H7 (cell line): ENCODE data around the gene S100Z. TPM values are rescaled to one million over a fixed set of nuclear protein-coding genes. Genes with fewer than 3 reads are reported as not detected.
A peak's percentile ranks its signal among the peaks of the same experiment; 100 is the strongest.
"Not testable (repeated sequence)": the region's sequence is repeated elsewhere in the genome, so short reads cannot be mapped to it uniquely, and the experiment has no call there.

ENCODE experiments used
- DNase-seq: peaks from one replicate; pipeline ENCODE4 v3.0.0; 2012
- H3K27me3 ChIP-seq: 2 replicates; pipeline ENCODE4 v1.6.0; 2011; ENCODE audit warnings: mild to moderate bottlenecking, low read length; ENCODE audit not compliant: control insufficient read depth, insufficient read depth
- H3K36me3 ChIP-seq: replicated peaks from 2 replicates; pipeline ENCODE4 v1.5.1; 2011; ENCODE audit warnings: low read length; ENCODE audit not compliant: control insufficient read depth, insufficient read depth
- H3K4me3 ChIP-seq: 2 replicates; pipeline ENCODE4 v1.5.1; 2011; ENCODE audit warnings: low read depth, mild to moderate bottlenecking, control low read depth, low read length, moderate library complexity; ENCODE audit not compliant: insufficient read depth
- total RNA-seq: library from RNA; depleted of rRNA; stranded (reverse); fragments of >200 nt; shearing (Covaris generic); gene quantifications from 2 replicates; pipeline ENCODE4 v1.2.3, GENCODE V29; 2014; rRNA removed

The S100Z gene
- 1.1 and 1.6 TPM in 2 replicates for total RNA-seq

DNA sequence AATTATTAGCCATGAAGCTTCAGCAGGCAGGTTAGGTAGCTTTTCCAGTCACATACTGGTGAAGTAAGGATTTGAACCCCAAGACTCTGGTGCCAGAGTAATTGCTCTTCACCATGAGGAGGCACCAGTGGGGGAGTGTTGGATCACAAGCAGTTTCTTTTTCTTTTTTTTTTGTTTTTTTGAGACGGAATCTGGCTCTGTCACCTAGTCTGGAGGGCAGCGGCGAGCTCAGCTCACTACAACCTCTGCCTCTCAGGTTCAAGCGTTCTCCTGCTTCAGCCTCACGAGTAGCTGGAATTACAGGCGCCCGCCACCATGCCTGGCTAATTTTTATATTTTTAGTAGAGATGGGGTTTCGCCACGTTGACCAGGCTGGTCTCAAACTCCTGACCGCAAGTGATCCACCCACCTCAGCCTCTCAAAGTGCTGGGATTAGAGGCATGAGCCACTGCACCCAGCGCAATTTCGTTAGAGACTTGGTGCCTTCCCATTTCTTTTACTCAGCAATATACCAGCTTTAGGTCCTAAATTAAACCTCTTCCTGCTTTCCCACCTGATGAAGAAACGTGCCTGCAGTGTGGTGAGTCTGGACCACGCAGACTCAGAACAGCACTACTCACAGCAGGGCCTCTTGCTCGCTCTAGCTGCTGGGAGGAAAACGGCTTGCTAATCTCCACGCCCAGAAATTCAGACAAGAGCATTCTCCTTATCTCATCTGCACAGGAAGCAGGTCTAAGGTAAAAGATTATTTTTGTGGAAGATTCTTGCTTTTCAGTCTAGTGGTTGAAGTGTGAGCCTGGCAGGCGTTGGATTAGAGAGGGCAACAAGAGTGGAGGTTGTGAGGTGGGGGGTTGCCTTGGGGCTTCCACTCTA is at the start of gene S100Z:
S100Z (plus strand) TSS at position 596 of the 873 bp plus-strand sequence. CDS start 25,346 bp downstream, outside the sequence.
- H3K36me3 ChIP-seq = no peaks in the 10 kb centered on the region
- no peak for DNase-seq
- H3K4me3 ChIP-seq = no peak within 1 kb of the TSS
- no peaks in the 10 kb centered on the region for H3K27me3 ChIP-seq

DNA sequence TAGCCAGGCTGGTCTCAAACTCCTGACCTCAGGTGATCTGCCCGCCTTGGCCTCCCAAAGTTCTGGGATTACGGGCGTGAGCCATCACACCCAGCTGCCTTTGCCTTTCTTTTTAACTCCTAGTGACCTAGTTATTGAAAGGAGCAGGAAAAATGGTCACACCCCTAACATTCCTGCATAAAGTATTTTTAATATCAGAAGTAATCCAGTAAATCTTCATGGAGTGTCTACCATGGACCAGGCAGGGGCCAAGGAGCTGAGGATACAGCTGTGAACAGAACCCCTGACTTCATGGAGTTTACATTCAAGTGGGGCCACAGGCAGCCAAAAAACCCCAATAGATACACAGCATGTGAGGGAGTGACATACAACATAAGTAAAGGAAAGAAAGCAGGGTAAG is 49.2 kb upstream of the S100Z start:
- Histone ChIP-seq H3K4me3 (no peak overlapping the region), H3K27me3 (no peaks in the 10 kb centered on the region), H3K36me3 (no peaks in the 10 kb centered on the region)
- DNase-seq = no peak

DNA sequence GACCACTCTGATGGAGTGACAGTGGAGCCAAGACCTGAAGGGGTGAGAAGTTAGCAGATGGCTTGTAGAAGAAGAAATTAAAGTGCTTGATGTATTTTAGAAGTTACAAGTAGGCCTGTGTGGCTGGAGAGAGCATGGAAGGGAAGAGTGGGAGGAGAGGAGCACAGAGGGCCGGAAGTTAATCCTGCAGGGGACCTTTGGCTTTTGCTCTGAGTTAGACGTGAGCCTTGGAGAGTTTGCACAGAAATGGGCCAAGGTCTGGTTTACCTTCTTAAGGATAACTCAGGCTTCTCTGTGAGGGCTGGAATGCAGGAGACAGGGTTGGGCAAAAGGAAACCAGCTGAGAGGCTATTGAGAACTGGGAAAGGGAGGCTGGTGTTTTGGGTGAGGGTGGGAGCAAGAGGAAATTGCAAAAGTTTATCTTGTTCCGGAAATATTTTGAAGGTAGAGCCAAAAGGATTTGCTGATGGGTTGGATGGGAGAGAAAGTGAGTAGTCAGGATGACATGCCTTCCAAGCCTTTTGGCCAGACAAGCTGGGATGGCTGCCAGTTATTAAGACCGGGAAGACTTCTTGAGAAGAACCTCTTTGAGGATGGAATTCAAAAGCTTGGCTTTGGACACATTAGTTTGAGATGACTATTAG is 48.5 kb upstream of the S100Z start:
- Histone ChIP-seq H3K36me3 (no peaks in the 10 kb centered on the region), H3K27me3 (no peaks in the 10 kb centered on the region), H3K4me3 (no peak overlapping the region)
- no peak for DNase-seq

GRCh38 chr5:76801803-76802195 is 48.0 kb upstream of the S100Z start:
- H3K27me3 ChIP-seq = no peaks in the 10 kb centered on the region
- H3K36me3 ChIP-seq = no peaks in the 10 kb centered on the region
- no peak overlapping the region for H3K4me3 ChIP-seq
- peak; percentile 26 for DNase-seq

GRCh38 chr5:76804266-76804665 is 45.5 kb upstream of the S100Z start:
- DNase-seq = no peak
- no peaks in the 10 kb centered on the region for H3K27me3 ChIP-seq
- H3K4me3 ChIP-seq = no peak overlapping the region
- no peaks in the 10 kb centered on the region for H3K36me3 ChIP-seq

- peak; percentile 52 for DNase-seq
- H3K4me3 ChIP-seq = peak overlapping the region; percentile 19
- H3K36me3 ChIP-seq = no peaks in the 10 kb centered on the region
- no peaks in the 10 kb centered on the region for H3K27me3 ChIP-seq
These were observed 43.9 kb upstream of the S100Z start for GRCh38 chr5:76805821-76806505.

DNA sequence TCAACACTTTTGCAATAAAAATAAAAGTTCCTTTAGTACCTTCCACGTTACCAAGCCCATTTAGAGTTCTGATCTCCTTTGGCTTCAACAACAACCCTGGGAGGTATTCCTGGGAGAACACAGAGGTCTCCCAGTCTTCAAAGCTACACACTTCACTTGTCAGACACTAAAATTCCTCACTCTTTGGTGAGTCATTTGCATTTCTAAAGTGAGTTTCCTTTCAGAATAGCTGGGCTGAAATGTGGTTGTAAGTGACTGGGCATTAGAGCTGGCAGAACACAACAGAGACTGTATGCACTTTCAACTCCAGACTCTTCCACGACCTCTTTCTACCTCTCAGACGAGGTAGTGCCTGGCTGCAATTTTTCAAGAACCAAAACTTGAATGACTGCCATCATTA is 42.5 kb upstream of the S100Z start:
- H3K4me3 ChIP-seq = no peak overlapping the region
- no peaks in the 10 kb centered on the region for H3K36me3 ChIP-seq
- H3K27me3 ChIP-seq = no peaks in the 10 kb centered on the region
- DNase-seq = peak; percentile 67

GRCh38 chr5:76808141-76808691 is 41.6 kb upstream of the S100Z start:
- DNase-seq = peak; percentile 83
- Histone ChIP-seq H3K36me3 (no peaks in the 10 kb centered on the region), H3K4me3 (no peak overlapping the region), H3K27me3 (no peaks in the 10 kb centered on the region)

- peak; percentile 35 for DNase-seq
These were observed 40.7 kb upstream of the S100Z start for GRCh38 chr5:76809141-76809540.

DNA sequence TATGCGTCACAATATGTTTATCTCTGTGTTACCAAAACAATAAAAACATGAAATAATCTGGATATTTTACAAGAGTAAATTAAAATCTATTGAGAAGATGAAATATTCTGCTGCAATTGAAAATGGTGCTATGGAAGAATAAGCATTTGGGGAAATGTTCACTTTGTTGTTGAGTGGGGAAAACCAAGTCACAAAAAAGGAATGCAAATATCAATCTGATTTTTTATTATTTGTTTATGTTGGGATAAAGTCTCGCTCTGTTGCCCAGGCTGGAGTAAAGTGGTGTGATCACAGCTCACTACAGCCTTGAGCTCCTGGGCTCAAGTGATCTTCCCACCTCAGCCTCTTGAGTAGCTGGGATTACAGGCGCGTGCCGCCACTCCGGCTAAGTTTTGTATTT is 39.6 kb upstream of the S100Z start:
- no peak for DNase-seq
- Histone ChIP-seq H3K4me3 (no peak overlapping the region), H3K27me3 (no peaks in the 10 kb centered on the region), H3K36me3 (no peaks in the 10 kb centered on the region)

More at GRCh38 chr5:76809141-76809540, 40.7 kb upstream of the S100Z start:
- Histone ChIP-seq H3K36me3 (no peaks in the 10 kb centered on the region), H3K27me3 (no peaks in the 10 kb centered on the region), H3K4me3 (no peak overlapping the region)

DNA sequence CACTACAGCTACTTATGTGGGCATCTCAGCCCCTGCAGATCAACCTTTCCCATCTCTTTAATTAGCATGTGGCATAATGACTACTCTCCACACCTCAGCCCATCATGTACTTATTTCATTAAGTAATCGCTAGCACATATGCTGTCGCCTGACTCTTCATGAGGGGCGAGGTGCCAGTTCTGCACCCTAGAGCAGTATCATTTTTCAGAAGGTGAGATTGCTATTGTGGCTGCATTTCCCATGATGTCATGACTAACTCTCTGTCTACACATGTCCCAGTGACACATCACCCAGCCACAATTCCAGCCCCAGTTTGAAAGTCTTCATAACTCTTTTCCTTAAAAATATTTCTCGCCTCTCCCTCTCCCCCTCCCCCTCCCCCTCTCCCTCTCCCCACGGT is 38.6 kb upstream of the S100Z start:
- H3K27me3 ChIP-seq = no peaks in the 10 kb centered on the region
- no peak for DNase-seq
- no peaks in the 10 kb centered on the region for H3K36me3 ChIP-seq
- H3K4me3 ChIP-seq = no peak overlapping the region

DNA sequence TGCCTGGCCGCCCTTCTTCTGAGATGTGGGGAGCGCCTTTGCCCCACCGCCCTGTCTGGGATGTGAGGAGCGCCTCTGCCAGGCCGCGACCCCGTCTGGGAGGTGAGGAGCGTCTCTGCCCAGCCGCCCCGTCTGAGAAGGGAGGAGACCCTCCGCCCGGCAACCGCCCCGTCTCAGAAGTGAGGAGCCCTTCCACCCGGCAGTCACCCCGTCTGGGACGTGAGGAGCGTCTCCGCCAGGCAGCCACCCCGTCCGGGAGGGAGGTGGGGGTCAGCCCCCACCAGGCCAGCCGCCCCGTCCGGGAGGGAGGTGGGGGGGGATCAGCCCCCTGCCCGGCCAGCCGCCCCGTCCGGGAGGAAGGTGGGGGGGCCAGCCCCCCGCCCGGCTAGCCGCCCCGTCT is 37.6 kb upstream of the S100Z start:
- DNase-seq, H3K4me3 ChIP-seq, H3K36me3 ChIP-seq, H3K27me3 ChIP-seq: not testable (repeated sequence)

DNA sequence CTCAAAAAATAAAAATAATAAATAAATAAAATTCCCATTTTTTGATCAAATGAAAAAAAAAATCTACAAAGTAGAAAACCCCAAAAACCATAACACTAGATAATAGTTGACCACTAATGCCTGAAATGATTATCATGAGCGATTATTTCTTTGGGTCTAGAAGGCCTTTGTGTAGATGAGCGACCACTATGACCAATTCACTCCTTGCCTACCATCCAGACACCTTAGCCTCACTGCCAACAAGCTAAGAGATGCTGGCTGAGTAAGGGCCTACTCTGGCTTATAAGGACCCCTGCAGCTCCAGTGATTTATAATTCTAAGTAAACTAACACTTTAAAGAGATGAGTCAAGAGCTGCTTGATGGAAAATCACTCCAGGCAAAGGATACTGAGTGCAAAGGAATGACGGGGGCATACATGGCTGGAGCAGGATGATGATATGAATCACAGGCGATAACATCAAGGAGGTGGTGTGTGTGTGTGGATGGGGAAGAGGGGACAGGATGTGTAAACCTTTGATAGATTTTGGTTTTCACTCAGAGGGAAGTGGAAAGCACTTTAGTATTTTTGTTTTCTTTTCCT is 35.7 kb upstream of the S100Z start:
- DNase-seq = no peak
- H3K4me3 ChIP-seq = no peak overlapping the region
- no peaks in the 10 kb centered on the region for H3K36me3 ChIP-seq
- no peaks in the 10 kb centered on the region for H3K27me3 ChIP-seq

GRCh38 chr5:76816110-76816831 is 33.5 kb upstream of the S100Z start:
- Histone ChIP-seq H3K27me3 (peaks cover 10% of the 10 kb centered on the region), H3K36me3 (no peaks in the 10 kb centered on the region)
- DNase-seq = no peak

More at GRCh38 chr5:76816110-76816831, 33.5 kb upstream of the S100Z start:
- no peak overlapping the region for H3K4me3 ChIP-seq
